IMR-90 (cell line): Measurements from ENCODE around the gene FBP1. TPM values are rescaled to one million over a fixed set of nuclear protein-coding genes. Genes with fewer than 3 reads are reported as not detected.

Experiments
- ATAC-seq: fragments of 200-7000 bp; cut with Tn5 transposase; 2 replicates; pipeline ENCODE4 v1.9.1; 2020; ENCODE audit warnings: low read depth, mild to moderate bottlenecking, moderate library complexity
- BruUV-seq: library from RNA; stranded (reverse); fragments of 400-500 nt; replicated peaks from 2 replicates; lab custom pipeline; 2021; lab: Mats Ljungman, UMichigan
- CTCF ChIA-PET: fragments of 300-600 bp; formaldehyde crosslinking; extraction: SDS; loops from one replicate; lab custom pipeline; 2021; ENCODE audit warnings: antibody characterized with exemption; lab: Yijun Ruan, JAX
- POLR2A ChIA-PET: fragments of 300-600 bp; sonication (Branson Sonifier 250); formaldehyde crosslinking; loops from one replicate; lab custom pipeline; 2022; ENCODE audit warnings: antibody characterized with exemption; ENCODE audit not compliant: unreplicated experiment; lab: Charles Lee
- DNase-seq: peaks from one replicate; pipeline ENCODE4 v3.0.0; 2013
- H2AFZ ChIP-seq: replicated peaks from 2 replicates; pipeline ENCODE3; 2013; ENCODE audit warnings: low read length, mild to moderate bottlenecking; ENCODE audit not compliant: poor library complexity
- H2AK5ac ChIP-seq: 2 replicates; pipeline ENCODE4 v1.6.1; 2013; ENCODE audit warnings: low read depth, low read length, inconsistent platforms
- H2AK9ac ChIP-seq: replicated peaks from 2 replicates; pipeline ENCODE3; 2013; ENCODE audit warnings: mild to moderate bottlenecking, low read depth, low read length, moderate library complexity; ENCODE audit not compliant: poor library complexity
- H2BK120ac ChIP-seq: 2 replicates; pipeline ENCODE4 v1.6.1; 2013; ENCODE audit warnings: low read depth, low read length, inconsistent platforms
- H2BK15ac ChIP-seq: 3 replicates; pipeline ENCODE4 v1.6.1; 2013; ENCODE audit warnings: low read depth, low read length, inconsistent platforms
- H2BK20ac ChIP-seq: 2 replicates; pipeline ENCODE4 v1.6.1; 2013; ENCODE audit warnings: low read depth, mild to moderate bottlenecking, inconsistent platforms, low read length, moderate library complexity
- H2BK5ac ChIP-seq: 2 replicates; pipeline ENCODE4 v1.6.1; 2013; ENCODE audit warnings: mild to moderate bottlenecking, low read depth, low read length, inconsistent platforms; ENCODE audit not compliant: poor library complexity, severe bottlenecking
- H3K14ac ChIP-seq: replicated peaks from 2 replicates; pipeline ENCODE4 v1.6.1; 2013; ENCODE audit warnings: low read depth, low read length, inconsistent platforms
- H3K18ac ChIP-seq: 2 replicates; pipeline ENCODE4 v1.6.1; 2013; ENCODE audit warnings: low read depth, low read length, control low read depth
- H3K23ac ChIP-seq: 2 replicates; pipeline ENCODE4 v1.6.1; 2013; ENCODE audit warnings: low read depth, low read length, inconsistent platforms
- H3K27ac ChIP-seq: 2 replicates; pipeline ENCODE4 v1.5.1; 2013; ENCODE audit warnings: mild to moderate bottlenecking, control low read depth, low read length; ENCODE audit not compliant: insufficient read depth
- H3K27me3 ChIP-seq: 2 replicates; pipeline ENCODE4 v1.6.1; 2013; ENCODE audit warnings: low read length; ENCODE audit not compliant: control insufficient read depth, insufficient read depth
- H3K36me3 ChIP-seq: 2 replicates; pipeline ENCODE4 v1.6.1; 2013; ENCODE audit warnings: low read length, mixed read lengths; ENCODE audit not compliant: control insufficient read depth, insufficient read depth
- H3K4ac ChIP-seq: 2 replicates; pipeline ENCODE4 v1.6.1; 2013; ENCODE audit warnings: low read depth, low read length, inconsistent platforms
- H3K4me1 ChIP-seq: 2 replicates; pipeline ENCODE4 v1.6.1; 2013; ENCODE audit warnings: low read length, mixed read lengths; ENCODE audit not compliant: control insufficient read depth, insufficient read depth
- H3K4me2 ChIP-seq: 2 replicates; pipeline ENCODE4 v1.6.1; 2013; ENCODE audit warnings: low read depth, mild to moderate bottlenecking, control low read depth, low read length, moderate library complexity
- H3K4me3 ChIP-seq: 2 replicates; pipeline ENCODE4 v1.5.1; 2013; ENCODE audit warnings: low read depth, mild to moderate bottlenecking, control low read depth, low read length, moderate library complexity; ENCODE audit not compliant: insufficient read depth
- H3K56ac ChIP-seq: 2 replicates; pipeline ENCODE4 v1.6.1; 2013; ENCODE audit warnings: low read length, inconsistent platforms; ENCODE audit not compliant: insufficient read depth; ENCODE audit errors: extremely low read depth
- H3K79me1 ChIP-seq, 2 experiments: 2 replicates each; pipeline ENCODE4 v1.6.1; 2013; ENCODE audit warnings: low read length in 2 of 2, inconsistent platforms in 1 of 2, low read depth in 1 of 2
- H3K9ac ChIP-seq: 2 replicates; pipeline ENCODE4 v1.6.1; 2013; ENCODE audit warnings: low read depth, low read length, control low read depth
- H3K9me1 ChIP-seq: 2 replicates; pipeline ENCODE4 v1.6.1; 2013; ENCODE audit warnings: low read length, inconsistent platforms; ENCODE audit not compliant: insufficient read depth
- H3K9me3 ChIP-seq: 2 replicates; pipeline ENCODE4 v1.6.1; 2013; ENCODE audit warnings: low read length; ENCODE audit not compliant: control insufficient read depth, insufficient read depth
- H4K20me1 ChIP-seq: 2 replicates; pipeline ENCODE4 v1.6.1; 2013; ENCODE audit warnings: low read length, inconsistent platforms; ENCODE audit not compliant: insufficient read depth
- H4K5ac ChIP-seq: 2 replicates; pipeline ENCODE4 v1.6.1; 2013; ENCODE audit warnings: mild to moderate bottlenecking, low read depth, low read length, control low read depth
- H4K8ac ChIP-seq, 2 experiments: 2 replicates each; pipeline ENCODE4 v1.6.1; 2013; ENCODE audit warnings: low read depth in 2 of 2, low read length in 2 of 2, control low read depth in 1 of 2, inconsistent platforms in 1 of 2
- H4K91ac ChIP-seq: 2 replicates; pipeline ENCODE4 v1.6.1; 2013; ENCODE audit warnings: low read depth, low read length, inconsistent platforms; ENCODE audit not compliant: insufficient read depth
- BHLHE40 ChIP-seq: fragments of 150-350 bp; IDR thresholded peaks from 2 replicates; pipeline ENCODE4 v1.6.1; 2016; ENCODE audit warnings: mild to moderate bottlenecking, low read depth, low read length
- CEBPB ChIP-seq: IDR thresholded peaks from 2 replicates; pipeline ENCODE4 v1.6.1; 2012; ENCODE audit warnings: low read depth, low read length, improper control_type of control experiment
- CHD1 ChIP-seq: IDR thresholded peaks from 2 replicates; pipeline ENCODE4 v1.6.1; 2012; ENCODE audit warnings: low read depth, low read length, improper control_type of control experiment
- FOS ChIP-seq: fragments of 150-350 bp; IDR thresholded peaks from 2 replicates; pipeline ENCODE4 v1.6.1; 2016; ENCODE audit warnings: low read depth, low read length
- MAFK ChIP-seq: IDR thresholded peaks from 2 replicates; pipeline ENCODE4 v1.6.1; 2012; ENCODE audit warnings: low read depth, low read length, improper control_type of control experiment
- MAZ ChIP-seq: IDR thresholded peaks from 2 replicates; pipeline ENCODE4 v1.6.1; 2012; ENCODE audit warnings: low read depth, mild to moderate bottlenecking, low read length, improper control_type of control experiment, moderate library complexity, borderline replicate concordance
- MXI1 ChIP-seq: IDR thresholded peaks from 2 replicates; pipeline ENCODE4 v1.6.1; 2012; ENCODE audit warnings: low read depth, mild to moderate bottlenecking, low read length, moderate library complexity, borderline replicate concordance
- NFE2L2 ChIP-seq: fragments of 150-350 bp; IDR thresholded peaks from 2 replicates; pipeline ENCODE4 v1.6.1; 2016; ENCODE audit warnings: low read depth, mild to moderate bottlenecking, low read length
- POLR2A ChIP-seq: IDR thresholded peaks from 2 replicates; pipeline ENCODE4 v1.6.1; 2012; ENCODE audit warnings: mild to moderate bottlenecking, low read depth, low read length
- RAD21 ChIP-seq: IDR thresholded peaks from 2 replicates; pipeline ENCODE4 v1.6.1; 2012; ENCODE audit warnings: low read length, improper control_type of control experiment
- RCOR1 ChIP-seq: IDR thresholded peaks from 2 replicates; pipeline ENCODE4 v1.6.1; 2012; ENCODE audit warnings: mild to moderate bottlenecking, low read length, improper control_type of control experiment; ENCODE audit not compliant: insufficient replicate concordance
- RFX5 ChIP-seq: IDR thresholded peaks from 2 replicates; pipeline ENCODE4 v1.8.0; 2012; ENCODE audit warnings: low read depth, mild to moderate bottlenecking, low read length, moderate library complexity
- SMC3 ChIP-seq: fragments of 150-350 bp; IDR thresholded peaks from 2 replicates; pipeline ENCODE4 v1.6.1; 2016; ENCODE audit warnings: low read depth, mild to moderate bottlenecking, antibody characterized with exemption, low read length, moderate library complexity
- WGBS, 2 experiments: methylation state at CpG; one replicate each; pipeline versions ENCODE4 v1.1.5 to v1.1.7; 2013; ENCODE audit warnings: missing lambda C conversion rate in 2 of 2; ENCODE audit not compliant: insufficient read length in 1 of 2; ENCODE audit errors: extremely low coverage in 2 of 2; 5-methylcytosine and 5-hydroxymethylcytosine counted together
- dilution Hi-C: fragments of 300-500 bp; cut with HindIII; formaldehyde crosslinking; loops from one replicate; pipeline ENCODE4 v1.14.3; 2018; ENCODE audit warnings: low sequenced_read_pairs; ENCODE audit not compliant: unreplicated experiment
- in situ Hi-C: fragments of 300-500 bp; cut with MboI; formaldehyde crosslinking; loops from 3 replicates; pipeline ENCODE4 v1.14.3; 2019; ENCODE audit warnings: low sequenced_read_pairs, inconsistent platforms, mixed read lengths
- intact Hi-C: fragments of 100-400 bp; cut with micrococcal nuclease; formaldehyde crosslinking; loops from 2 replicates; pipeline ENCODE4 v1.10.0; 2022
- polyA plus RNA-seq, 3 experiments: library from polyadenylated mRNA; depleted of rRNA; stranded (reverse); fragments of >200 nt; gene quantifications; 2 replicates each; pipeline ENCODE4 v1.2.3, GENCODE V29; 2012; ENCODE audit warnings: low replicate concordance in 1 of 3
- total RNA-seq: library from RNA; depleted of rRNA; stranded (reverse); fragments of >200 nt; gene quantifications from 2 replicates; pipeline ENCODE4 v1.2.3, GENCODE V29; 2012
- TF ChIP-seq, protein P1 (sequence below): fragments of 150-350 bp; IDR thresholded peaks from 2 replicates; pipeline ENCODE4 v1.6.1; 2017; ENCODE audit warnings: mild to moderate bottlenecking, antibody characterized with exemption, low read length, low read depth
- TF ChIP-seq, protein P2 (sequence below): conservative IDR thresholded peaks from 2 replicates; pipeline ENCODE4 v1.5.1; 2012; ENCODE audit warnings: mild to moderate bottlenecking, low read depth, low read length, improper control_type of control experiment
- TF ChIP-seq, protein P3 (sequence below): fragments of 150-350 bp; IDR thresholded peaks from 2 replicates; pipeline ENCODE4 v1.6.1; 2016; ENCODE audit warnings: low read depth, mild to moderate bottlenecking, low read length, moderate library complexity, borderline replicate concordance

FBP1 gene
- total and polyA plus RNA-seq, 2 of the 4 experiments (the other 2 are of a cell fraction): not detected

DNA sequence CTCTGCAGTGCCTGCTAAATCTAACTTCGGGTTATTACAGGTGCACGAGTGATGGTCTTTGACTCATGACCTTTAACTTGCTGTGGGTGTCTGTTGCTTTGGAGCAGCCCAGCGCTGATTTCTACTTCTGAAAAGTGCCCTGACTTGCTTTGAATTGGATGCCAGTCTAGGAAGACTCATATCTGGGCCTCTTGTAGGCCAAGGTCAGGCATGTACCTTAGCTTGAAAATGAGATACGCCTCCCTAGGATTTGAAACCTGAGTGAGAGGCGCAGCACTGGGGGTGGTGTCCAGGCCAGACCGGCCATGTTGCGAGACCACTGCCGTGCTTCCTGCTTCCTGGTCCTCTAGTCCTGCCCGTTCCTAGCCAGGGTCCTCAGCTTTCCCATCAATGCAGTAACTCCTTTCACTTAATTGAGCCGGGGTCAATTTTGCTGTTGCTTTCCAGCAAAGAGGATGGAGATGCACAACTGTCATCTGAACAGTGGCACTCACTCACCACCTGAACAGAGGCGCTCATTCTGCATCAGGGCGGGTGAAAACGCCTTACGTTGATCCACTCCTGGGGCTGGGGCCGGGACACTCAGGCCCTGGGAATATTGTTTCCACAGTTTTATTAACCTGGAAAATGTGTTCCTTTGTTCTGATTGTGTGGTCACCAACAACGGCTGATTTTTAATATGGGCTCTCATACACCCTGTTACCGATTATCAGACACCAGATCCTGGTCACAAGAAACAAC is 70.2 kb downstream of the FBP1 start:
- Histone ChIP-seq H3K4me2 (no peak overlapping the region), H3K4ac (no peak overlapping the region), H4K8ac (no peak overlapping the region), H2AK5ac (no peak overlapping the region), H3K36me3 (no peaks in the 10 kb centered on the region), H3K56ac (no peak overlapping the region), H4K20me1 (no peaks in the 10 kb centered on the region), H3K4me1 (no peaks in the 10 kb centered on the region), H3K4me3 (no peak overlapping the region), H3K27me3 (peaks cover 4% of the 10 kb centered on the region), H3K9ac (no peak overlapping the region), H4K91ac (no peak overlapping the region), H2AK9ac (no peak overlapping the region), H3K27ac (no peak overlapping the region), H4K5ac (no peak overlapping the region), H3K14ac (no peak overlapping the region), H2BK15ac (no peak overlapping the region), H2BK5ac (no peak overlapping the region), H2BK20ac (no peak overlapping the region), H3K9me1 (no peaks in the 10 kb centered on the region), H2AFZ (peak overlapping the region; percentile 43), H3K79me1 (no peaks in the 10 kb centered on the region), H3K23ac (no peak overlapping the region), H3K9me3 (no peaks in the 10 kb centered on the region), H2BK120ac (no peak overlapping the region), H3K18ac (no peak overlapping the region)
- WGBS, 2 experiments: 87% methylated on average over 8 of the region's 17 CpGs; no CpG with 5 or more reads in 1 of the 2 experiments
- DNase-seq (no peak), ATAC-seq (no peak)
- BruUV-seq: no TSS peak
- in situ Hi-C loops (no loop called here), dilution Hi-C loops (no loop called here), intact Hi-C loops (loop anchor here (10.0 kb wide), 1 partner anchor 64 kb away; no protein-coding TSS in a partner anchor)
- TF ChIP-seq MAFK (no peak), CEBPB (no peak), NFE2L2 (no peak), POLR2A (no peak), MXI1 (no peak), RAD21 (no peak), BHLHE40 (no peak), RCOR1 (no peak), CHD1 (no peak), FOS (no peak), SMC3 (no peak), RFX5 (no peak), MAZ (no peak)
- TF ChIP-seq, protein P1, sequence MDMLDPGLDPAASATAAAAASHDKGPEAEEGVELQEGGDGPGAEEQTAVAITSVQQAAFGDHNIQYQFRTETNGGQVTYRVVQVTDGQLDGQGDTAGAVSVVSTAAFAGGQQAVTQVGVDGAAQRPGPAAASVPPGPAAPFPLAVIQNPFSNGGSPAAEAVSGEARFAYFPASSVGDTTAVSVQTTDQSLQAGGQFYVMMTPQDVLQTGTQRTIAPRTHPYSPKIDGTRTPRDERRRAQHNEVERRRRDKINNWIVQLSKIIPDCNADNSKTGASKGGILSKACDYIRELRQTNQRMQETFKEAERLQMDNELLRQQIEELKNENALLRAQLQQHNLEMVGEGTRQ: no peak
- TF ChIP-seq, protein P2, sequence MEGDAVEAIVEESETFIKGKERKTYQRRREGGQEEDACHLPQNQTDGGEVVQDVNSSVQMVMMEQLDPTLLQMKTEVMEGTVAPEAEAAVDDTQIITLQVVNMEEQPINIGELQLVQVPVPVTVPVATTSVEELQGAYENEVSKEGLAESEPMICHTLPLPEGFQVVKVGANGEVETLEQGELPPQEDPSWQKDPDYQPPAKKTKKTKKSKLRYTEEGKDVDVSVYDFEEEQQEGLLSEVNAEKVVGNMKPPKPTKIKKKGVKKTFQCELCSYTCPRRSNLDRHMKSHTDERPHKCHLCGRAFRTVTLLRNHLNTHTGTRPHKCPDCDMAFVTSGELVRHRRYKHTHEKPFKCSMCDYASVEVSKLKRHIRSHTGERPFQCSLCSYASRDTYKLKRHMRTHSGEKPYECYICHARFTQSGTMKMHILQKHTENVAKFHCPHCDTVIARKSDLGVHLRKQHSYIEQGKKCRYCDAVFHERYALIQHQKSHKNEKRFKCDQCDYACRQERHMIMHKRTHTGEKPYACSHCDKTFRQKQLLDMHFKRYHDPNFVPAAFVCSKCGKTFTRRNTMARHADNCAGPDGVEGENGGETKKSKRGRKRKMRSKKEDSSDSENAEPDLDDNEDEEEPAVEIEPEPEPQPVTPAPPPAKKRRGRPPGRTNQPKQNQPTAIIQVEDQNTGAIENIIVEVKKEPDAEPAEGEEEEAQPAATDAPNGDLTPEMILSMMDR: no peak
- TF ChIP-seq, protein P3, sequence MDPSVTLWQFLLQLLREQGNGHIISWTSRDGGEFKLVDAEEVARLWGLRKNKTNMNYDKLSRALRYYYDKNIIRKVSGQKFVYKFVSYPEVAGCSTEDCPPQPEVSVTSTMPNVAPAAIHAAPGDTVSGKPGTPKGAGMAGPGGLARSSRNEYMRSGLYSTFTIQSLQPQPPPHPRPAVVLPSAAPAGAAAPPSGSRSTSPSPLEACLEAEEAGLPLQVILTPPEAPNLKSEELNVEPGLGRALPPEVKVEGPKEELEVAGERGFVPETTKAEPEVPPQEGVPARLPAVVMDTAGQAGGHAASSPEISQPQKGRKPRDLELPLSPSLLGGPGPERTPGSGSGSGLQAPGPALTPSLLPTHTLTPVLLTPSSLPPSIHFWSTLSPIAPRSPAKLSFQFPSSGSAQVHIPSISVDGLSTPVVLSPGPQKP: no peak
- CTCF ChIA-PET: no interaction called here
- POLR2A ChIA-PET: no interaction called here
